Right renal cortex interstitium (tissue), 3 donors: ENCODE results near the gene HSD17B2. TPM values are rescaled to one million over a fixed set of nuclear protein-coding genes. Genes with fewer than 3 reads are reported as not detected.
A peak's percentile ranks its signal among the peaks of the same experiment; 100 is the strongest.
"Not testable (repeated sequence)": the region's sequence is repeated elsewhere in the genome, so short reads cannot be mapped to it uniquely, and the experiment has no call there.

ENCODE experiments used
- DNase-seq, 3 donors: peaks; one replicate each; pipeline ENCODE4 v3.0.0-alpha.2; 2013; ENCODE audit warnings: low read depth in 3 of 3, low spot score in 2 of 3
- polyA plus RNA-seq, 3 donors: library from polyadenylated mRNA; unstranded; fragments of 120-200 nt; gene quantifications; one replicate each; pipeline ENCODE4 v1.2.1, GENCODE V29; 2013; ENCODE audit not compliant: insufficient read length in 3 of 3

The HSD17B2 gene, protein sequence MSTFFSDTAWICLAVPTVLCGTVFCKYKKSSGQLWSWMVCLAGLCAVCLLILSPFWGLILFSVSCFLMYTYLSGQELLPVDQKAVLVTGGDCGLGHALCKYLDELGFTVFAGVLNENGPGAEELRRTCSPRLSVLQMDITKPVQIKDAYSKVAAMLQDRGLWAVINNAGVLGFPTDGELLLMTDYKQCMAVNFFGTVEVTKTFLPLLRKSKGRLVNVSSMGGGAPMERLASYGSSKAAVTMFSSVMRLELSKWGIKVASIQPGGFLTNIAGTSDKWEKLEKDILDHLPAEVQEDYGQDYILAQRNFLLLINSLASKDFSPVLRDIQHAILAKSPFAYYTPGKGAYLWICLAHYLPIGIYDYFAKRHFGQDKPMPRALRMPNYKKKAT
- polyA plus RNA-seq: 10 to 100 TPM in 2 of 3 donors, 1 to 10 TPM in 1; 9.2 to 15.1 (median 13.7) TPM

DNA sequence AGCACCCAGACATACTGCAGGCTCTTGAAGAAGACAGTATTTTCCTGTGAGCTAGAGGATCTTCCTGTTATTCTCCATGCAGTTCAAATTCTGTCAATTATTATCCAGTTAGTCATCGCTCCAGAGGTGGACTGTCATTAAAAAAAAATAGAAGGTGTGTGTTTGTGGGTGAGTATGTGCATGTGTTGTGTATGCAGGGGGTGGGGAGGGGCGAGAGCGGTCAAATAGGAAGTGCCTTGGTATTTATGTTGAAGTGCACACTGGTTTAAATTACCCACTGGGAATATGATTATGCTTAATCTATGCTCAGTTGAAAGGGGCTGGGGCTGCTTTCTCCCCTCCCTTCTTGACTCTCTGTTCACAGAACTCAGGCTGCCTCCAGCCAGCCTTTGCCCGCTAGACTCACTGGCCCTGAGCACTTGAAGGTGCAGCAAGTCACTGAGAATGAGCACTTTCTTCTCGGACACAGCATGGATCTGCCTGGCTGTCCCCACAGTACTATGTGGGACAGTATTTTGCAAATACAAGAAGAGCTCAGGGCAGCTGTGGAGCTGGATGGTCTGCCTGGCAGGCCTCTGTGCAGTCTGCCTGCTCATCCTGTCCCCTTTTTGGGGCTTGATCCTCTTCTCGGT lies at the start of gene HSD17B2:
Gene HSD17B2 (plus strand): TSS at position 273 of the 632 bp plus-strand sequence. CDS start 172 bp downstream, at position 445.
- DNase-seq: no peak

DNA sequence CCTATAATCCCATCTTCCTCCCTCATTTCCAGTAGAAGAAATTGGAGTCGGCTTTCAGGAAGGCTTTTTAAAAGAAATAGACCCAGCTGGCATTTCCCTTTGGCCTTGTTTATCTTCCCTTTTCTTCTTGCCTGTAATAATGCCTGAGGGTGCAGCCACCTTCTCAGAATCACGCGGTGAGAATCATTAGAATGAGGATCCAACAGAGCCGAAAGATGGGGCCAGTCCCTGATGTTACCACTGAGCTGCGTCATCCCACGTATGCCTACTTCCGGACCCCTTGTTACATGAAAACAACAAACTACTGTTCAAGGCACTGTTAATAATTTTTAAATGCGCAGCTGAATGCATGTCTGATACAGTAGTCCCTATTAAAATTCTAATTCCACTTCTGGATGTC lies 47.9 kb upstream of the HSD17B2 start:
- no peak for DNase-seq

DNA sequence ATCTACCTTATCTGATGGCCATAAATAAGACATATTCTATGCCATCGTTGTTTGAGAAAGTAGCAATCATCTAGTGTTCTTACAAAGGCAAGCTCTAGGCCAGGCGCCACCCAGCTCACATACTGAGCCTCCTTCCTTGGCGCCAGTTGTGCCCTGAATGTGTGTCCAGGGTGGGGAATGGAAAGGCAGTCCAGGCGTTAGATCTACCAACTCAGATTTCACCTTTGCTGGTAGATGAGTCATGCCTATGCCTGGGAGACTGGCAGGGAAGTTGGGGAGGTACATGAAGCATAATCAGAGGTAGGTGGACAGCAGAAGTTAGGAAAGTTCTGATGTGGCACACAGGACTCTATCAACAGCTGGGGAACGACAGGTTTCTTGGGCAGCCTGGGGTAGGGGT lies 47.3 kb upstream of the HSD17B2 start:
- no peak for DNase-seq

DNA sequence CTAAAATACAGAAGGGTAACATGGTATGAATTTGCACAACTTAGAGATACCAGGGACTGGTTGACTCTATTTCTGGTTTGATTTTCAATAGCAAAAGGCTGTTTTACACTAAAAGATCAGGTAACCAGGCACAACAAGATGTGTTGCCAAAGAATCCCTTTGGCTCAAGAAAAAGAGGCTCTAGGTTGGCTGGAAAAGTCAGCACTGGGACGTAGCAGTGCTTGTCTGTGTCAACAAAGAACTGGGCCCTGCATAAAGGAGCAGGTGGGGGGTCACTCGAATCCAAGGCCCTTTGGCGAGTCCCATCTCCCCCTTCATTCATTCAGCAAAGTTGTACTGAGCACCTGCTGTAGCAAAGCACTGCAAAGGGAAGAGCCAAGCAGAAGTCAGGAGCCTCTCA lies 42.2 kb upstream of the HSD17B2 start:
- DNase-seq: no peak

DNA sequence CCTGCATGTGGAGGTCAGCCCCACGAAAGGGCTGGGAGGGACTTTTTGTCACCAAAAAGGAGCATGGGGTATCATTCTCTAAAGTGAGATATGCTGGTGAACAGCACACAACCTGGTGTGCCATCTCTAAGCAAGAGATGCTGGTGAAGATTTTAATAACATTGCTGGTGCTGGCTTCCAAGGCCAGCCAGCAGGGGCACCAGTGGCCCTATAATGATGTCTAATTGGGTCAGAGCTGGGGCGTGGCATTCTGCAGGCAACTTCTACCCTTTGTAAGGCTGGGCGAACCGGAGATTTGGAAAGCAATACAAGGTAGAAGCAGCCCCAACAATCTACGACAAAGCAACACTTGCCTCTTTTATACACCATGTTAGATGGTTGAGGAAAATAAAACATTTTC lies 40.6 kb upstream of the HSD17B2 start:
- no peak for DNase-seq

DNA sequence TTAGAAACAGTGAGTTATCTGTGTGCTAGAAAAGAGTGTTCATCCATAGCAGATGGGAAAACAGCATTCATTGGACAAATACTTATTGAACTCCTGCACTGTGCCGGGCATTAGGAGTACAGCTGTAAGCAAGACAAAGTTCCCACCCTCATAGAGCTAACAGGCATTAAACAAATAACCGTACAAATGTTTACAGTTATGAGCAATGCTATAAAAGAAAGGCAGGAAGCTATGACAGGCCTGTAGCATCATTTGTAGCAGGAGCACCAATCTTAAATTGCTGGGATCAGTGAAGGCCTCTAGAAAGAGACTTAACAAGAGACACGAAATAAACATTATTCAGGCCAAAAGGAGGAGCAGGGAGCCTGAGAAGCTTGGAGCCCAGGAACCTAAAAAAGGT lies 39.4 kb upstream of the HSD17B2 start:
- DNase-seq: no peak

DNA sequence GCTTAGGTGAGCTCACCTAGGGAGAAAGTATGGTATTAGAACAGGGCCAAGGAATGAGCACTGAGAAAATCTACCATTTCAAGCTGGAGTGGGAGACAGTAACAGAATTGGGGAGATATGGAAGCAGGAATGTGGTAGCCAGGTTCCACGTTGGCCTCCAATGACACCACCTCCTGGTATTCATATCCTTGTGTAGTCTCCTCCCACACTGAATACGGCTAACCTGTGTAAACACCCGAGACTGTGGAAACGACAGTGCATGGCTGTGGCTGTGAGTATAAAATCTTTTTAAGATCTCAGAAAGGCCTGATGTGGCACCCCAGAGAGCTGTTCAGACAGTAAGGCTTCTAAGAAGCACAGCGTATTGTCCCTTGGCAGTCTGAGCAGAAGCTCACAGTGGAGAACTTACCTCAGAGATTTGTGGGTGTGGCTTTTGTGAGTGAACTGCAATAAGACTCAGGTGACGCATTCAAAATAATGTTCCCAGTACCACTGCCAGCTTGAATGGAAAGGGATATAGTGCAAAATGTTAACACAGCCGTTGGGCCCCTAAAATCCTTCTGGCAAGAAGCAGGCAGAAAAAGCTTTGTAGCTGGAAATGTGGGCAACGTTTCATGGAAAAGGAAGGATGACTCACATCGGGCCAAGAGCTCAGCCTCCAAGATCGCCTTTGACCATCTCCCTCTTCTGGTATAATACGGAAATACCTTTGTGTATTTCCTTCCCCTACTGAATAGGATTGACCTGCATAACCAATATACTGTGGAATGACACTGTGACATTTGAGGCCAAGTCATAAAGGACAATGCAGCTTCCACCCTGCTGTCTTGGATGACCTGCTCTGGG lies 38.2 kb upstream of the HSD17B2 start:
- no peak for DNase-seq

DNA sequence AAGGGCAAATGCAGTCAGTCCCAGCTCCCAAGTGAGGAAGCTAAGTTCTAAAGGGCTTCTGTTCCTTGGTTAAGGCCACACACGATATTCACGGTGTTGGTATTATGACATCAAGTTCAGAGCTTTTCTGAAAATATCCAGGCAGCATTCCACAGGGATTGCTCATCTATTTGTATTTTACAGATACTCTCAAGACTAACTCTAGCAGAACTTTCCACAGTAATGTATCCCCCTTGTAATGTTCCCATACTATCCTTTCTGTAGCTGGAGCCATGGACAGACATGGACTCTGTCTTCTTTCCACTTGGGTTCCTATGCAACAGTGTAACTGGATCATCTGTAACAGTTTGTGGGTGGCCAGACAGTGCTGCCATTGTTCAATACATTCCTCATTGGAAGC lies 37.3 kb upstream of the HSD17B2 start:
- no peak for DNase-seq

DNA sequence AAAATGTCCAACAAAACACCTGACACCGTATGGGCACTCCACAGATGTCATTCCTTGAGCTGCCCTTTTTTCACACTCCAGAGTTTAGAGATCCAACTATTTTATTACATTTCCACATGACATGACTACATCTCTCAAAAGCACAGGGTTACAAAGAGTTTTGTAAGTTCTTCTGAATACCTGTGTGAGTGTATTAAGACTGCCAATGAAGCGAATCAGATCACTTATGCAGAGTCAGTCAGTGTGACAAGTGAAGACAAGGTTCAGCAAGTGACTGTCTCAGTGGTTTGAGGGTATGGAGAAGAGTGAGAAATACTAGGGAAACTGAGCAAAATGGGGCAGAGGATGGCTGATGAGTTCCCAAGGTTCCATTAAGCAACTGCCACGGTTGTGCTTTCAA lies 32.2 kb upstream of the HSD17B2 start:
- no peak for DNase-seq

DNA sequence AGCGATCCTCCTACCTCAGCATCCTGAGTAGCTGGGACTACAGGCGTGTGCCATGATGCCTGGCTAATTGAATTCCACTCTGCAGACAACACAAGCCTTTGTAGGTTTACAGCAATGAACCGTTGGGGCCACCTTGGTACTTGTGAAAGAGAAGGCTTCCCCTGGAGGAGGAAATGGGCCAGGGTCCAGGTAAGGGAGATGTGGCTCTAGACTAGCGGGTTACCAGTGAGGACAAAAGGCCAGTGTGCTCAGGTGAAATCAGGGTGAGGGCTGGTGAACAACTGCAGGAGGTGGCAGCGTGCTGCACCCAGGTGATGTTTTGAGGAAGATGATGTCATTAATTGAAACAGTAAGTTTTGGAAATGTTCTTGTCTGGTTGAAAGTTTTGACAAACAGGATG lies 30.5 kb upstream of the HSD17B2 start:
- DNase-seq: no peak

DNA sequence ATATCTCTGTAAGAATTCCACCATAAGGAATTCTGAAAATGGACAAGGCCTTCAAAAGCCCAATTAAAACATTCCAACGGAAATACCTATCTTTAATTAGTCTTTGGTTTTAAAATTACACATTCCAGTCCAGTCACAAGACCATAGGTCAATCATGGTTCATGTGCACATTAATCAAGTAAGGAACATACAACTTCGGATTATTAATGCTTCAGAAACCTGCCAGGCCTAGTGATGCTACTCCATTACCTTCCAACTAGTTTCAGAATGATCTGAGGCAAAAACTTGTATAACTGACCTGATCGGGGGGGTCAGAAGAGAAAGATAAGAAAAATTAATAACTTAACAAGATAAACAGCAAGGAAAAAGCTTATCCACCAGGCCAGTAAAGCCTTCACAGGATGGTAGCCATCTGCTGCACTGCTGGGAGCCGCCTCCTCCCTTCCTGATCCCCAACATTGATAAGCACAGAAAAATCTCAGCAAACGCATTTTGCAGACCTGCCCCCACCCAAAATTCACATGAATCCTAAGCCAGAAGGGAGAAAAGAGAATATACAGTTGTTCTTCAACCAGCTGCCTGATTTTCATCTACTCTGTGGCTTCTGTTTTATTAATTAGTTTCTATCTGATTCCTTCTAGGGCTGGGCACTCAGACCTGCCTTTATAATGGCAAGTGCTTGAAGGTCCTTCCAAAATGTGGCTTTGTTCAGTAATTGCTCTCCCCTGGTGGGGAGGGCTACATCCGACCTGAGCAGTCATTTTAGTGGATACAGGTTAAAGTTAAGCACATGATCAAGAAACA lies 29.8 kb upstream of the HSD17B2 start:
- DNase-seq: peak in 1 of 3 donors; percentile 54

DNA sequence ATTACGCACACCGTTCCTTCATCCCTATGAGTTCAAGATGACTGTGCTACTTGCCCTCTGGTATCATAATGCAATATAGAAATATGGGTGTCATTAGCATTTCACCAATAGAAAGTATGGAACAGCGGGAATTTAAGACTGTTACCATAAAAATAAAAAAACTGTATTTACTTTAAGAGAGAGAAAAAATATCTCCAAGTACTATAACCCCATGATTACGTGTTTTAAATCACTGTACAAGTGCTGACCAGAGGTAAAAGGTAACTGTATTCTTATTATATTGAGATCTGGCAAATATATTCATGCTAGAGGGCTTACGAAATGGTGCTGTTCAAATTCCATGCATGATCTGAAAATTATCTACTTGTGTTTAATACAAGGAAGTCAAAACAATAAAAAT lies 29.0 kb upstream of the HSD17B2 start:
- DNase-seq: no peak

DNA sequence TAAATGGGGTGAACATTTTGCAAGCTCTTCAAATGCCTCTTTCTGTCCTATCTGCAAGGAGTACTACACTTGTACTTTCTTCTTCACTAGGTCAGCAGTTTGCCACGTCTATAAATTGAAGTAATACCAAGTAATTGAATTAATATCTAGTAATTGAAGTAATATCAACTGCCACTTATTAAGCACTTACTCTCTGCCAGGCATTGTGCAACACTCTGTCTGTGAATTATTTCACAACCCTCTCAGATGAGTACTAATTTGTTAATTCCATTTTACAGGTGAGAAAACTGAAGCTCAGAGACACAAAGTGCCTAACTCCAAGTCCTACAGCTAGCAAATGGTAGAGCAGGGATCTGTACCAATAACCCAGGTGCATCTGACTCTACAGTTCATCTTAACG lies 27.9 kb upstream of the HSD17B2 start:
- DNase-seq: no peak

DNA sequence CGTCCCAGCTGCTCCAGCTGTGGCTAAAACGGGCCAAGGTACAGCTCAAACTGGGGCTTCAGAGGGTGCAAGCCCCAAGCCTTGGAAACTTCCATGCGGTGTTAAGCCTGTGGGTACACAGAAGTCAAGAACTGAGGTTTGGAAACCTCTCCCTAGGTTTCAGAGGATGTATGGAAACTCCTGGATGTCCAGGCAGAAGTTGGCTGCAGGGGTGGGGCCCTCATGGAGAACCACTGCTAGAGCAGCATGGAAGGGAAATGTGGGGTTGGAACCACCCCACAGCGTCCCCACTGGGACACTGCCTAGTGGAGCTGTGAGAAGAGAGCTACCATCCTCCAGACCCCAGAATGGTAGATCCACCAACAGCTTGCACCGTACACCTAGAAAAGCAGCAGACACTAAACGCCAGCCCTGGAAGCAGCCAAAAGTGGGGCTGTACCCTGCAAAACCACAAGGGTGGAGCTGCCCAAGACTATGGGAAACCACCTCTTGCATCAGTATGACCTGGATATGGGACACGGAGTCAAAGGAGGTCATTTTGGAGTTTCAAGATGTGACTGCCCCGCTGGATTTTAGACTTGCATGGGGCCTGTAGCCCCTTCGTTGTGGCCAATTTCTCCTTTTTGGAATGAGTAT lies 26.0 kb upstream of the HSD17B2 start:
- no peak for DNase-seq

DNA sequence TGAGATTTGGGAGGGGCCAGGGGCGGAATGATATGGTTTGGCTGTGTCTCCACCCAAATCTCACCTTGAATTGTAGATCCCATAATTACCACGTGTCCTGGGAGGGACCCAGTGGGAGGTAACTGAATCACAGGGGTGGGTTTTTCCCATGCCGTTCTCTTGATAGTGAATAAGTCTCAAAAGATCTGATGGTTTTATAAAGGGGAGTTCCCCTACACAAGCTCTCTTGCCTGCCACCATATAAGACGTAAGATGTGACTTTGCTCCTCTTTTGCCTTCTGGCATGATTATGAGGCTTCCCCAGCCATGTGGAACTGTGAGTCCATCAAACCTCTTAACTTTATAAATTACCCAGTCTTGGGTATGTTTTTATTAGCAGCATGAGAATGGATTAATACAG lies 25.3 kb upstream of the HSD17B2 start:
- DNase-seq: not testable (repeated sequence)

DNA sequence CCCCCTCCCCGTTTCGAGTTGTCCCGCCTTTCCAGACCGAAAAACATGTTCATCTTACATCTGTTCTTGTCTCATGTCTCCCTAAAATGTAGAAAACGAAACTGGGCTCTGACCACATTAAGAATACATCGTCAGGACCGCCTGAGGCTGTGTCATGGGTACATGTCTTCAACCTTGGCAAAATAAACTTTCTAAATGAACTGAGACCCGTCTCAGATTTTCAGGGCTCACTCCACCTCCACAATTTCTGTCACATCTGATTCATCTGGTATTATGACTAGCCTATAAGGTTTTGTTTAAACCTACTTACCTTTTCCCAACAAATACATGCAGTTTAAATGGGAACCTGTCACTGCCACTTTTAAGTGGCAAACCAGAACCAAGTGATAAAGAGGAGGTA lies 24.4 kb upstream of the HSD17B2 start:
- DNase-seq: no peak

DNA sequence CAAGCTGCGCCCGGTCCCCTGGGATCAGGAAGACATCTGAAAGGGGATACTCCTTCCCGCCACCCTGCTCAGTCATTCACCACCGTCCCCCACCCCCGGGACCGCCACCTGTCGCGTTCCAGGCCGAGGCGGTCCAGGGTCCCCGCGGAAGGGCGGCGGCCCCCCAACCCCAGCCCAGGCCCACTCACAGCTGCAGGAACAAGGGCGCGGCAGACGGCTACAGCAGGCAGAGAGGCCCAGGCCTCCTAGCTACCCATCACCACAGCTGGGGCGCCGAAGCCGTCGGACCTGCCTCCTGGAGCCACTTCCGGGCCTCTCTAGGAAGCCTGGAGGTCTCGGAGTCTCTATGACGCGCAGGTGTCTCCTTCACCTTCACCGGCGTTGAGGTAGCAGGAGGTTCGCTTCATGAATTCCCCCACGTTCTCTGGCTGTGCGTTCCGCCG lies 23.8 kb upstream of the HSD17B2 start, which contains the start of gene SDR42E1:
Gene SDR42E1 (minus strand): TSS at position 272 of the 443 bp plus-strand sequence. CDS start 10,612 bp downstream, outside the sequence.
- DNase-seq: peak in 1 of 3 donors; percentile 59

DNA sequence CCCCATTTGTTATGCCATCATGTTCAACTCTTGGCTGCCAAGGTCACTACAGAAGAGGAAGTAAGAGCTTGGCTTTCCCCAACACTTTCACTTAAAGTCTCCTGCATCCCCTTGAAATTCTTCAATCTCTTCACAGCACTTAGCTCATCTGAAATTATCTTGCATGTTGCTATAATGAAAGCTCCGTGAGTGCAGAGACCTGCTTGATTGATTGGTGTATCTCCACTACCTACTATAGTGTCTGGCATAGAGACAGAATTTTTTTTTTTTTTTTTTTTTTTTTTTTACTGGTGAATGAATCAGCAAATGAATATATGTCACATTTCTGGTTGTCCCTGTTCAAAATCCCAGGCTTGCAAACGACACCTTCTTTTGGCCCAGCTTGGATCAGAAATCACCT lies 21.9 kb upstream of the HSD17B2 start:
- no peak for DNase-seq

DNA sequence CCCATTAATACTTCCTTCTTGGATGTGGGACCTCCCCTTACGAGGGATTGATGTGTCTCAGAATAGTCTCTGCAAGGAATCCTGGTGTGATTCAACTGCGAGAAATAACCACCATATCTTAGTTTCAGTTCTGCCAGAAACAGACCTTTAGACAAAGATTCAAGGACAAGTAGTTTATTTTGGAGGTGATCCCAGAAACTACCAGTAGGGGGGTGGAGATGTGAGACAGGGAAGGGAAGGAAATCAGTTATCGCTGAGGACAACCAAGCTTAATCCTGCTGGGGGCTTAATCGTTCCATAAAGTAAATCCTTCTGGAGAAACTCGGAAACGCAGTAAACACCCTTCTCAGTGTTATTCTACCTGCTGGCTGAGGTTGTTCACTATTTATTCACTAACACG lies 18.8 kb upstream of the HSD17B2 start:
- DNase-seq: no peak

DNA sequence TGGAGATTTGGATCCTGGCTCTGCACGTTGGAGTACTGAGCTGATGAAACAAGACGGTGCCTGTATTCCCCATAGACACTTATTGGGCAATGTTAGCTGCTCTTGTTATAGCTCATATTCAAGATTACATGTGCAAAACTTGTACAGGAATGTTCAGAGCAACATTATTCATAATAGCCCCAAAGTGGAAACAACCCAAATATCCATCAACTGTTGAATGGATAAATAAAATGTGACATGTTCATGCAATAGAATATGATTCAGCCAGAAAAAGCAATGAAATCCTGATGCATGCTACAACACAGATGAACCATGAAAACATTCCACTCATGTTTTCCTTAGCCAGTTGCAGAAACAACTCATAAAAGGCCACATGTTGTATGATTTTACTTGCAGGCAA lies 18.1 kb upstream of the HSD17B2 start:
- DNase-seq: no peak
